ENCODE data around the gene SEPTIN10. TPM values are rescaled to one million over a fixed set of nuclear protein-coding genes. Genes with fewer than 3 reads are reported as not detected.
"Not testable (repeated sequence)": the region's sequence is repeated elsewhere in the genome, so short reads cannot be mapped to it uniquely, and the experiment has no call there.

The SEPTIN10 gene
- 57.4 TPM for total RNA-seq
- long read RNA-seq, transcript SEPT10-205 (10 exons, 1,605 nt) = minor isoform, 9 of 75 reads
- long read RNA-seq, transcript SEPT10-202 (11 exons, 3,071 nt) = major isoform, 40 of 75 reads
- long read RNA-seq, partial matches to known transcripts = 5 of 75 reads
- long read RNA-seq, other reads (novel, unspliced or antisense) = 21 of 75 reads

- intact Hi-C loops (cut with DNase I) = loop anchor here (5.0 kb wide), 2 partner anchors 67 to 78 kb away; no protein-coding TSS in a partner anchor
- DNase-seq (ENCODE audit: low spot score) = peak; percentile 97
Measured at GRCh38 chr2:109613922-109614714, at the start of gene SEPTIN10, which contains the start of gene SOWAHC. Gene SEPTIN10 (minus strand): TSS chr2:109613966. CDS start chr2:109613827, 139 bp downstream. Gene SOWAHC (plus strand): TSS chr2:109614364. CDS start chr2:109614490, 126 bp downstream.

- no peak for DNase-seq (ENCODE audit: low spot score)
- intact Hi-C loops (cut with DNase I) = no loop called here
Measured at GRCh38 chr2:109662889-109663288, 49.1 kb upstream of the SEPTIN10 start.

GRCh38 chr2:109660046-109660860, 46.5 kb upstream of the SEPTIN10 start:
- DNase-seq (ENCODE audit: low spot score) = no peak
- intact Hi-C loops (cut with DNase I) = no loop called here

GRCh38 chr2:109659396-109660045, 45.8 kb upstream of the SEPTIN10 start:
- intact Hi-C loops (cut with DNase I) = no loop called here
- DNase-seq (ENCODE audit: low spot score) = no peak

- intact Hi-C loops (cut with DNase I) = no loop called here
- DNase-seq (ENCODE audit: low spot score) = no peak
Measured at GRCh38 chr2:109655287-109655686, 41.5 kb upstream of the SEPTIN10 start.

- intact Hi-C loops (cut with DNase I) = no loop called here
Measured at GRCh38 chr2:109654326-109655050, 40.7 kb upstream of the SEPTIN10 start.

GRCh38 chr2:109649736-109650695, 36.2 kb upstream of the SEPTIN10 start:
- no peak for DNase-seq (ENCODE audit: low spot score)
- intact Hi-C loops (cut with DNase I) = no loop called here

More at GRCh38 chr2:109654326-109655050, 40.7 kb upstream of the SEPTIN10 start:
- DNase-seq (ENCODE audit: low spot score) = no peak

- no peak for DNase-seq (ENCODE audit: low spot score)
- intact Hi-C loops (cut with DNase I) = no loop called here
Measured at GRCh38 chr2:109648041-109648527, 34.3 kb upstream of the SEPTIN10 start.

- intact Hi-C loops (cut with DNase I) = no loop called here
- peak; percentile 39 for DNase-seq (ENCODE audit: low spot score)
Measured at GRCh38 chr2:109647636-109648035, 33.9 kb upstream of the SEPTIN10 start.

- intact Hi-C loops (cut with DNase I) = no loop called here
- DNase-seq (ENCODE audit: low spot score) = peak; percentile 4
Measured at GRCh38 chr2:109646961-109647360, 33.2 kb upstream of the SEPTIN10 start.

- no peak for DNase-seq (ENCODE audit: low spot score)
- intact Hi-C loops (cut with DNase I) = no loop called here
Measured at GRCh38 chr2:109645412-109646184, 31.8 kb upstream of the SEPTIN10 start.

GRCh38 chr2:109644571-109645275, 31.0 kb upstream of the SEPTIN10 start:
- DNase-seq (ENCODE audit: low spot score) = no peak
- intact Hi-C loops (cut with DNase I) = no loop called here

GRCh38 chr2:109640000-109640399, 26.2 kb upstream of the SEPTIN10 start:
- intact Hi-C loops (cut with DNase I); DNase-seq (ENCODE audit: low spot score): not testable (repeated sequence)

GRCh38 chr2:109638795-109639194, 25.0 kb upstream of the SEPTIN10 start:
- intact Hi-C loops (cut with DNase I) = no loop called here
- DNase-seq (ENCODE audit: low spot score) = no peak

- intact Hi-C loops (cut with DNase I) = no loop called here
- no peak for DNase-seq (ENCODE audit: low spot score)
Measured at GRCh38 chr2:109637749-109638570, 24.2 kb upstream of the SEPTIN10 start.

Measured in cardiac septum (tissue), 1 donor.